GM23248 (cell line): ENCODE measurements around the gene OPTC. TPM values are rescaled to one million over a fixed set of nuclear protein-coding genes. Genes with fewer than 3 reads are reported as not detected.
"Not testable (repeated sequence)": the region's sequence is repeated elsewhere in the genome, so short reads cannot be mapped to it uniquely, and the experiment has no call there.

Experiments used
- DNase-seq: peaks from one replicate; pipeline ENCODE4 v3.0.0-alpha.2; 2015
- H2AFZ ChIP-seq: fragments of 200-600 bp; sonication (generic); 2 replicates; pipeline ENCODE4 v1.6.1; 2016; ENCODE audit warnings: antibody characterized with exemption
- H3F3A ChIP-seq: fragments of 200-600 bp; sonication (generic); 2 replicates; pipeline ENCODE4 v1.6.1; 2016; ENCODE audit warnings: mild to moderate bottlenecking, antibody characterized with exemption, mixed run types; ENCODE audit not compliant: insufficient read depth
- H3K27ac ChIP-seq: fragments of 200-600 bp; sonication (generic); 2 replicates; pipeline ENCODE4 v1.5.1; 2016; ENCODE audit warnings: mild to moderate bottlenecking
- H3K27me3 ChIP-seq: fragments of 200-600 bp; sonication (generic); replicated peaks from 2 replicates; pipeline ENCODE4 v1.6.1; 2016; ENCODE audit warnings: mild to moderate bottlenecking; ENCODE audit not compliant: insufficient read depth
- H3K36me3 ChIP-seq: fragments of 200-600 bp; sonication (generic); 2 replicates; pipeline ENCODE4 v1.6.1; 2016; ENCODE audit warnings: low read depth, mild to moderate bottlenecking
- H3K4me1 ChIP-seq: fragments of 200-600 bp; sonication (generic); 2 replicates; pipeline ENCODE4 v1.6.1; 2016; ENCODE audit warnings: mild to moderate bottlenecking; ENCODE audit not compliant: insufficient read depth
- H3K4me2 ChIP-seq: fragments of 200-600 bp; sonication (generic); one replicate; pipeline ENCODE4 v1.6.1; 2016; ENCODE audit warnings: mild to moderate bottlenecking; ENCODE audit not compliant: unreplicated experiment
- H3K4me3 ChIP-seq: fragments of 200-600 bp; sonication (generic); 2 replicates; pipeline ENCODE4 v1.5.1; 2016; ENCODE audit warnings: mild to moderate bottlenecking
- H3K79me2 ChIP-seq: fragments of 200-600 bp; sonication (generic); 2 replicates; pipeline ENCODE4 v1.6.1; 2016; ENCODE audit warnings: mild to moderate bottlenecking; ENCODE audit not compliant: insufficient read depth
- H3K9ac ChIP-seq: fragments of 200-600 bp; sonication (generic); 2 replicates; pipeline ENCODE4 v1.6.1; 2016; ENCODE audit warnings: mild to moderate bottlenecking
- H3K9me2 ChIP-seq: fragments of 200-600 bp; sonication (generic); 2 replicates; pipeline ENCODE4 v1.6.1; 2016; ENCODE audit warnings: mixed run types, mild to moderate bottlenecking, moderate library complexity; ENCODE audit not compliant: insufficient read depth
- H3K9me3 ChIP-seq: fragments of 200-600 bp; sonication (generic); one replicate; pipeline ENCODE4 v1.6.1; 2017; ENCODE audit warnings: low read depth
- H4K20me1 ChIP-seq: fragments of 200-600 bp; sonication (generic); 2 replicates; pipeline ENCODE4 v1.6.0; 2016; ENCODE audit not compliant: insufficient read depth
- EZH2 ChIP-seq: fragments of 200-600 bp; sonication (generic); IDR thresholded peaks from 2 replicates; pipeline ENCODE4 v1.6.1; 2018; ENCODE audit warnings: antibody characterized with exemption, mild to moderate bottlenecking; ENCODE audit not compliant: insufficient read depth, poor library complexity, severe bottlenecking
- EZH2phosphoT487 ChIP-seq: fragments of 200-600 bp; sonication (generic); IDR thresholded peaks from 2 replicates; pipeline ENCODE4 v1.6.1; 2018; ENCODE audit warnings: antibody characterized with exemption, moderate library complexity, mild to moderate bottlenecking, low read depth; ENCODE audit not compliant: insufficient read depth
- WGBS, 2 experiments: methylation state at CpG; one replicate each; pipeline ENCODE4 v1.1.6; 2015 to 2017; ENCODE audit warnings: low lambda C conversion rate in 2 of 2, low coverage in 1 of 2; ENCODE audit errors: missing lambda C conversion rate in 2 of 2; 5-methylcytosine and 5-hydroxymethylcytosine counted together
- in situ Hi-C: fragments of 300-500 bp; cut with MboI; formaldehyde crosslinking; loops from 2 replicates; pipeline ENCODE4 v1.15.0; 2020
- polyA plus RNA-seq: library from polyadenylated mRNA; unstranded; fragments of >200 nt; fragmentation: Nextera tagmentation; extraction: Ambion mirVana; gene quantifications from 2 replicates; pipeline ENCODE4 v1.2.1, GENCODE V29; 2016
- total RNA-seq: library from RNA; depleted of rRNA; stranded (reverse); fragments of >200 nt; shearing (Covaris generic); gene quantifications from 2 replicates; pipeline ENCODE4 v1.2.3, GENCODE V29; 2014

Gene OPTC
- total and polyA plus RNA-seq, 2 experiments from 2014 or later, result not detected

GRCh38 chr1:203516906-203517305 is 23.0 kb downstream of the OPTC start:
- 77 to 80% methylated on average over 5 of the region's 5 CpGs for WGBS, 2 experiments
- Histone ChIP-seq H3K9ac (no peak overlapping the region), H2AFZ (no peak overlapping the region), H3K27me3 (no peaks in the 10 kb centered on the region), H3K9me3 (no peaks in the 10 kb centered on the region), H3K36me3 (no peaks in the 10 kb centered on the region), H3K9me2 (no peaks in the 10 kb centered on the region), H3K4me3 (no peak overlapping the region), H3K4me1 (peaks cover 45% of the 10 kb centered on the region), H4K20me1 (no peaks in the 10 kb centered on the region), H3K79me2 (no peaks in the 10 kb centered on the region), H3K4me2 (no peak overlapping the region), H3F3A (peaks cover 10% of the 10 kb centered on the region), H3K27ac (no peak overlapping the region)
- in situ Hi-C loops, result no loop called here
- no peak for TF ChIP-seq EZH2
- no peak for TF ChIP-seq EZH2phosphoT487
- DNase-seq, result no peak

- Histone ChIP-seq H3K27ac (no peak overlapping the region), H3K36me3 (no peaks in the 10 kb centered on the region), H4K20me1 (no peaks in the 10 kb centered on the region), H3K4me3 (no peak overlapping the region), H3K9me3 (no peaks in the 10 kb centered on the region), H2AFZ (no peak overlapping the region), H3K9me2 (no peaks in the 10 kb centered on the region), H3K27me3 (no peaks in the 10 kb centered on the region), H3K4me1 (peaks cover 45% of the 10 kb centered on the region), H3K9ac (no peak overlapping the region), H3K79me2 (no peaks in the 10 kb centered on the region), H3K4me2 (no peak overlapping the region), H3F3A (peaks cover 6% of the 10 kb centered on the region)
- DNase-seq, result no peak
- TF ChIP-seq EZH2 (no peak), EZH2phosphoT487 (no peak)
- in situ Hi-C loops, result no loop called here
- 83 to 87% methylated on average over 11 of the region's 11 CpGs for WGBS, 2 experiments
Observed at GRCh38 chr1:203517426-203518110, 23.6 kb downstream of the OPTC start.

DNA sequence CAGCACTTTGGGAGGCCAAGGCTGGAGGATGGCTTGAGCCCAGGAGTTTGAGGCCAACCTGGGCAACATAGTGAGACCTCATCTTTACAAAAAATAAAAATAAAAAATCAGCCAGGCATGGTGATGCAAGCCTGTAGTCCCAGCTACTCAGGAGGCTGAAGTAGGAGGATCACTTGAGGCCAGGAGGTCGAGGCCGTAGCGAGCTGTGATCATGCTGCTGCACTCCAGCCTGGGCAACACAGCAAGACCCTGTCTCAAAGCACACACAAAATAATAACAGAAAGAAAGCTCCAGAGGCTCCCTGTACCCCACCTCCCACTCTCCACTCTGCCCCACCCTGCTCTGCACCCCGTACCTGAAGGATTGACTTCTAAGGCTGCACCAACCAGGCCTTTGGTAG is 24.2 kb downstream of the OPTC start:
- H4K20me1 ChIP-seq, H3K4me3 ChIP-seq, H3K27me3 ChIP-seq, H3K27ac ChIP-seq, H3F3A ChIP-seq, H3K36me3 ChIP-seq, H3K79me2 ChIP-seq, H3K9me3 ChIP-seq, H3K4me2 ChIP-seq, H3K9ac ChIP-seq, H3K9me2 ChIP-seq, DNase-seq, in situ Hi-C loops, H2AFZ ChIP-seq: not testable (repeated sequence)
- H3K4me1 ChIP-seq, result peaks cover 41% of the 10 kb centered on the region
- 82 to 89% methylated on average over 4 of the region's 4 CpGs for WGBS, 2 experiments

- Histone ChIP-seq H3F3A (no peaks in the 10 kb centered on the region; the same call in 1 of the 2 replicates), H3K4me3 (no peak overlapping the region), H3K9me2 (no peaks in the 10 kb centered on the region), H3K36me3 (no peaks in the 10 kb centered on the region), H3K9me3 (no peaks in the 10 kb centered on the region), H3K4me2 (no peak overlapping the region), H3K79me2 (no peaks in the 10 kb centered on the region), H3K27me3 (no peaks in the 10 kb centered on the region), H2AFZ (no peak overlapping the region), H3K4me1 (peaks cover 37% of the 10 kb centered on the region), H3K9ac (no peak overlapping the region), H3K27ac (no peak overlapping the region), H4K20me1 (no peaks in the 10 kb centered on the region)
- WGBS, 2 experiments, result 93 to 96% methylated on average over 7 of the region's 7 CpGs
- TF ChIP-seq EZH2 (no peak), EZH2phosphoT487 (no peak)
- in situ Hi-C loops, result no loop called here
- no peak for DNase-seq
Observed at GRCh38 chr1:203518541-203518940, 24.6 kb downstream of the OPTC start.
